ENCODE measurements around the gene STOM. TPM values are rescaled to one million over a fixed set of nuclear protein-coding genes. Genes with fewer than 3 reads are reported as not detected.
A peak's percentile ranks its signal among the peaks of the same experiment; 100 is the strongest.
"Not testable (repeated sequence)": the region's sequence is repeated elsewhere in the genome, so short reads cannot be mapped to it uniquely, and the experiment has no call there.

The STOM gene
- 100 to 1,000 TPM; 146 to 246 (median 172) TPM for total RNA-seq
- 153 TPM for polyA plus RNA-seq
- long read RNA-seq, donor 1, transcript STOM-201 (7 exons, 3,010 nt), result major isoform, 433 of 472 reads
- long read RNA-seq, donor 1, partial matches to known transcripts, result 30 of 472 reads
- long read RNA-seq, donor 1, other reads (novel, unspliced or antisense), result 9 of 472 reads
- long read RNA-seq, donor 2, transcript STOM-201 (7 exons, 3,010 nt), result major isoform, 102 of 114 reads
- long read RNA-seq, donor 2, partial matches to known transcripts, result 2 of 114 reads
- long read RNA-seq, donor 2, other reads (novel, unspliced or antisense), result 10 of 114 reads
- long read RNA-seq, donor 3, transcript STOM-201 (7 exons, 3,010 nt), result major isoform, 902 of 1,020 reads
- long read RNA-seq, donor 3, partial matches to known transcripts, result 53 of 1,020 reads
- long read RNA-seq, donor 3, other reads (novel, unspliced or antisense), result 65 of 1,020 reads
- long read RNA-seq, donor 4, transcript STOM-201 (7 exons, 3,010 nt), result major isoform, 150 of 167 reads
- long read RNA-seq, donor 4, partial matches to known transcripts, result 2 of 167 reads
- long read RNA-seq, donor 4, other reads (novel, unspliced or antisense), result 15 of 167 reads

- peak; percentile 93 to 97 (median 96) for DNase-seq
- peaks cover 3% of the 10 kb centered on the region for H3K4me1 ChIP-seq (ENCODE audit: control insufficient read depth, insufficient read depth, low read length)
These were observed at the start of gene STOM for GRCh38 chr9:121369595-121370265. STOM (minus strand) TSS chr9:121370250; CDS start chr9:121370187, 63 bp downstream.

GRCh38 chr9:121411993-121412392 lies 41.9 kb upstream of the STOM start:
- intact Hi-C loops (cut with DNase I), result no loop called here
- Histone ChIP-seq H3K4me1 (ENCODE audit: control insufficient read depth, insufficient read depth, low read length) (no peaks in the 10 kb centered on the region), H3K9me3 (ENCODE audit: control insufficient read depth, low read length) (no peaks in the 10 kb centered on the region), H3K4me3 (ENCODE audit: low read length) (no peak overlapping the region), H3K27me3 (ENCODE audit: control insufficient read depth, insufficient read depth) (no peaks in the 10 kb centered on the region), H3K27ac (ENCODE audit: low read length) (no peak overlapping the region)
- WGBS, result 72% methylated on average over 3 of the region's 3 CpGs
- DNase-seq (no peak), ATAC-seq (no peak)

More at GRCh38 chr9:121369595-121370265, at the start of gene STOM:
- Histone ChIP-seq H3K9me3 (ENCODE audit: control insufficient read depth, low read length) (no peaks in the 10 kb centered on the region), H3K4me3 (ENCODE audit: low read length) (peak within 1 kb of the TSS; percentile 65), H3K27me3 (ENCODE audit: control insufficient read depth, insufficient read depth) (no peaks in the 10 kb centered on the region), H3K27ac (ENCODE audit: low read length) (peak within 1 kb of the TSS; percentile 86)
- under 1% methylated on average over 52 of the region's 52 CpGs for WGBS
- intact Hi-C loops (cut with DNase I), result loop anchor here in 3 of 4 donors (2.0 to 5.0 kb wide), 3 partner anchors 42 to 92 kb away; no protein-coding TSS in a partner anchor
- peak; percentile 84 to 85 for ATAC-seq

GRCh38 chr9:121405899-121406298 lies 35.8 kb upstream of the STOM start:
- no peaks in the 10 kb centered on the region for H3K9me3 ChIP-seq (ENCODE audit: control insufficient read depth, low read length)
- H3K27ac ChIP-seq (ENCODE audit: low read length), result no peak overlapping the region
- H3K4me3 ChIP-seq (ENCODE audit: low read length), result no peak overlapping the region
- no peaks in the 10 kb centered on the region for H3K4me1 ChIP-seq (ENCODE audit: control insufficient read depth, insufficient read depth, low read length)
- no peak for ATAC-seq
- no peak for DNase-seq
- intact Hi-C loops (cut with DNase I), result no loop called here
- no peaks in the 10 kb centered on the region for H3K27me3 ChIP-seq (ENCODE audit: control insufficient read depth, insufficient read depth)
- WGBS, result 93% methylated on average over 1 of the region's 1 CpG

- Histone ChIP-seq H3K27me3 (ENCODE audit: control insufficient read depth, insufficient read depth) (no peaks in the 10 kb centered on the region), H3K4me3 (ENCODE audit: low read length) (no peak overlapping the region), H3K27ac (ENCODE audit: low read length) (no peak overlapping the region), H3K9me3 (ENCODE audit: control insufficient read depth, low read length) (no peaks in the 10 kb centered on the region), H3K4me1 (ENCODE audit: control insufficient read depth, insufficient read depth, low read length) (no peaks in the 10 kb centered on the region)
- DNase-seq (no peak), ATAC-seq (no peak)
- 74% methylated on average over 2 of the region's 2 CpGs for WGBS
- intact Hi-C loops (cut with DNase I), result no loop called here
These were observed 34.9 kb upstream of the STOM start for GRCh38 chr9:121404906-121405305.

DNA sequence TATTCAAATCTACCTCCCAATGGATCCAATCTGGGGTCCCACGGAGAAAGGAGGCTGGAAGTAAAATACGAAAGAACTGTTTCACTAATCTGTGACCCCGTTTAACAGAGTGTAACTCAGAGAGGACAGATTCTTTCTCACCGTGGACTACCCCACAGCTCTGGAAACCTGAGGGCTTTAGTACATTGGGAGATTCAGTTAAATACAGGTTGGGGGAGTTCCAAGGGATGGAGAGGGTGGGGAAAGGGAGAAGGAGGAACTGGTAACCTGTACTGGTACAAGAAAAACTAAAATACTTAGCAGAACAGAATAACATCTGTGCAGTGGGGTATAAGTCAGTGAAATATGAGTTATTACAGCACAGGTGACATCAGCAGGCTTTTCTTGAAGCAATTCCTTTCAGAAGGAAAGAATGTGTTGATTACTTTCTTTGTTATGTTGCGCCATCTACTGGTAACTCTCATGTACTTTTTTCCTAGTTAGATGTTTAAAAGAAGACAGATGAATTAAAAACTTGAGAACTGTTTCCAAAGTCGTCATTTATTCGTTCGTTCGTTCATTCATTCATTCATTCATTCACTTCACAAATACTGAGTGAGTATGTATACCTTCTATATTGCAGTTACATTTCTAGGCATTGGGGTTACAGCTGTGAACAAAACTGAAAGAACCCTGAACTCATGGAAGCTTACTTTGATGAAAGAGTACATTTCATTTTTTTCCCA lies 30.0 kb upstream of the STOM start:
- no peaks in the 10 kb centered on the region for H3K4me1 ChIP-seq (ENCODE audit: control insufficient read depth, insufficient read depth, low read length)
- no peak overlapping the region for H3K27ac ChIP-seq (ENCODE audit: low read length)
- no peak overlapping the region for H3K4me3 ChIP-seq (ENCODE audit: low read length)
- intact Hi-C loops (cut with DNase I), result loop anchor here (2.0 to 10.0 kb wide), 5 partner anchors 78 to 188 kb away; no protein-coding TSS in a partner anchor
- H3K27me3 ChIP-seq (ENCODE audit: control insufficient read depth, insufficient read depth), result no peaks in the 10 kb centered on the region
- WGBS, result 23% methylated on average over 9 of the region's 9 CpGs
- no peaks in the 10 kb centered on the region for H3K9me3 ChIP-seq (ENCODE audit: control insufficient read depth, low read length)
- DNase-seq, result no peak
- ATAC-seq, result peak; percentile 33 to 54

DNA sequence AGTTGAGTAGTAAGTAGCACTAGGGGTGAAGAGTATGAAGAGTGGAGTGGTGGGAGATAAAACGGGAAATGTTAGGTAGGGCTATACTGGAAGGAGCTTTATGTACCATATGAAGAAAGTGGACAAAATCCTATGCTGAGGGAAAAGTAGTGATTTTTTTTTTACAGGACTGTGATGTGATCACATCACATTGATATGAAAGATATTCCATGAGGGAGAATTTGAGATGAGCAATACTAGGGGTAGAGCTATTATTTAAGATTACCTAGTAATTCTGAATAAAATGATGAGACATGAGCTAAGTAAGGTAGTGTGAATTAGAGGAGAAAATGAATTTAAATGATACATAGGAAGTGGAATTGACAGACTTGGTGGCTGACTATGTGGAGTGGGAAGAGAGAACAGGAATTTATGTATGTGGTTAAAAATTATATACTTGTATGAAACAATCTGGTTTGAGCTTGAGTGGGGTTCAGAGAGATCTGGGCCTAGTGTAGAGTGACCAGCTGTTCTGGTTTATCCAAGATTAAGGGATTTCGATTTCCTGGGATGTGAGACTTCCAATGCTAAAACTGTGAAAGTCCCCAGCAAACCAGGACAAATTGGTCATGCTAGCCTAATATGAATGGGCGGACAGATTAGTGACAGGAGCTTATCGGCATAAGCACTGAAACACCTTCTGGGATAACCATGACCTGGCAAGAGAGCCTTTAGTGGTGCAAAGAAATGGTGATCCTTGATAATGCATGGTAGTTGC lies 29.3 kb upstream of the STOM start:
- intact Hi-C loops (cut with DNase I), result loop anchor here (2.0 to 10.0 kb wide), 5 partner anchors 77 to 187 kb away; no protein-coding TSS in a partner anchor
- H3K27me3 ChIP-seq (ENCODE audit: control insufficient read depth, insufficient read depth), result no peaks in the 10 kb centered on the region
- no peaks in the 10 kb centered on the region for H3K9me3 ChIP-seq (ENCODE audit: control insufficient read depth, low read length)
- 85% methylated on average over 4 of the region's 4 CpGs for WGBS
- H3K4me1 ChIP-seq (ENCODE audit: control insufficient read depth, insufficient read depth, low read length), result no peaks in the 10 kb centered on the region
- no peak overlapping the region for H3K27ac ChIP-seq (ENCODE audit: low read length)
- no peak for DNase-seq
- ATAC-seq, result no peak
- H3K4me3 ChIP-seq (ENCODE audit: low read length), result no peak overlapping the region

DNA sequence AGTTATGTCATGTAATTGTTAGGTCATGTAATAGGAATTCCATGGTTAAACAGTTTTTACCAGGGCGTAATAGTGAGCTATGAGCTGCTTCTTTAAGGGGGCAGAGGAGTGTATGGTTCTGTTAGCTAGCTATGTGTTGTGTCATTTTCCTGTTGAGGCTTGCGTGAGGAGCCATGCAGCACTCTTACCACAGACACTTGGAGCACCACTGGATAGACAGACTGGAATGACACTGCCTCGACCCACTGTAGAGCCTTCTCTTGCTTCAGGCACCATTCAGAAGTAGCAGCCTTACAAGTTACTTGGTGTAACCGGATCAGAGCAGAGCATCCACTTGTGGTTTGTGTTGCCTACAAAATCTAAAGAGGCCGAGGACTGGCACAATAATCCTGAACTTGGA lies 28.3 kb upstream of the STOM start:
- DNase-seq (no peak), ATAC-seq (no peak)
- Histone ChIP-seq H3K27ac (ENCODE audit: low read length) (no peak overlapping the region), H3K4me1 (ENCODE audit: control insufficient read depth, insufficient read depth, low read length) (no peaks in the 10 kb centered on the region), H3K27me3 (ENCODE audit: control insufficient read depth, insufficient read depth) (no peaks in the 10 kb centered on the region), H3K9me3 (ENCODE audit: control insufficient read depth, low read length) (no peaks in the 10 kb centered on the region), H3K4me3 (ENCODE audit: low read length) (no peak overlapping the region)
- intact Hi-C loops (cut with DNase I), result loop anchor here (2.0 to 10.0 kb wide), 5 partner anchors 76 to 186 kb away; no protein-coding TSS in a partner anchor
- 85% methylated on average over 5 of the region's 5 CpGs for WGBS

DNA sequence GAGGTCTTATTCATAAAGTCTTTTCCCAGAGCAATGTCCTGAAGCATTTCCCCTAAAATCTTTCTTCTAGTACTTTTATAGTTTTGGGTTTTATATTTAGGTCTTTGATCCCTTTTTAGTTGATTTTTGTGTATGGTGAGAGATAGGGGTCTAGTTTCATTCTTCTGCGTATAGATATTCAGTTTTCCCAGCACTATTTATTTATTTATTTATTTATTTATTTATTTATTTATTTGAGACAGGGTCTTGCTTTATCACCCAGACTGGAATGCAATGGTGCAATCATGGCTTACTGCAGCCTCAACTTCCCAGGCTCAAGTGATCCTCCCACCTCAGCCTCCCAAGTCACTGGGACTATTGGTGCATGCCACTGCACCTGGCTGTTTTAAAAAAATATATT lies 27.2 kb upstream of the STOM start:
- not testable (repeated sequence) for DNase-seq; H3K9me3 ChIP-seq (ENCODE audit: control insufficient read depth, low read length); H3K27ac ChIP-seq (ENCODE audit: low read length); ATAC-seq; H3K4me3 ChIP-seq (ENCODE audit: low read length); H3K4me1 ChIP-seq (ENCODE audit: control insufficient read depth, insufficient read depth, low read length); H3K27me3 ChIP-seq (ENCODE audit: control insufficient read depth, insufficient read depth)
- 98% methylated on average over 1 of the region's 1 CpG for WGBS
- intact Hi-C loops (cut with DNase I), result loop anchor here in 3 of 4 donors (5.0 to 10.0 kb wide), 4 partner anchors 75 to 185 kb away; no protein-coding TSS in a partner anchor

DNA sequence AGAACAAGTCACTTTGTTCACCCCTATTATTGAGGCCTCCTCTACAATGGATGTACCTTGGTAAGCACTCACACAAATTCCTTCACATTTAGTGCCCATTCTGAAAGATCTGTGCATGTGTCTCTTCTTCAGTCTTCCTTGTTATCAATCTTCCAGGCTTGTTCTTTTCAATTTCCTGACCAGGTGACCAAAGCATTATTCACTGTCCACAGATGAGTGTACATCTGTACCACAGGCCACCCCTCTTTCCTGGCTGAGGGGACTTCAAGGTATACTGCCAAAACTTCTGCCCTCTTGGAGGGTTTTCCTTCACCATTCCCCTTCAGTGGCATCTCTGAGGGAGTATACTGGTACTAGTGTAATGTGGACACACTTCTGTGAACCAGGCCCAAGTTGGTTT lies 25.5 kb upstream of the STOM start:
- no peaks in the 10 kb centered on the region for H3K9me3 ChIP-seq (ENCODE audit: control insufficient read depth, low read length)
- H3K4me3 ChIP-seq (ENCODE audit: low read length), result no peak overlapping the region
- no peaks in the 10 kb centered on the region for H3K27me3 ChIP-seq (ENCODE audit: control insufficient read depth, insufficient read depth)
- ATAC-seq (no peak), DNase-seq (no peak)
- intact Hi-C loops (cut with DNase I), result loop anchor here in 3 of 4 donors (5.0 to 10.0 kb wide), 4 partner anchors 73 to 183 kb away; no protein-coding TSS in a partner anchor
- no peak overlapping the region for H3K27ac ChIP-seq (ENCODE audit: low read length)
- no peaks in the 10 kb centered on the region for H3K4me1 ChIP-seq (ENCODE audit: control insufficient read depth, insufficient read depth, low read length)

DNA sequence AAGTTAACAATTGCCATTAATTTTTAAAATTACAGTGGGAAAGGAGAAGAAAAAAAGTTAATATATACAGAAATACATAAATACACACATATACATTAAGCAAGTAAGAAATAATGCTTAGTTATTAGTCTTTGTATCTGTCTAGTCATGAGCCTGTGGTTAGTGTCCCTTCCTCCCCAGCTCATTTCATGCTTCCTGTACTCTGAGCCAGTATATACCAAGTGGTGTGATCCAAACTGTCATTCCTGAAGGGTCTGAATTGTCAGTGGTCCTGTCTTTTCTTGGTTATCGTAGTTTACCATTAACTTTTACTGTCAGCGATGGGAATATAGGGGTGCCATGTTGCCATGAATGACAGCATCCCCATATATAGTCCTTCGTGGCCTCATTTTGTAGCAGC lies 24.2 kb upstream of the STOM start:
- DNase-seq (no peak), ATAC-seq (no peak)
- intact Hi-C loops (cut with DNase I), result loop anchor here in 2 of 4 donors (10.0 kb wide), 2 partner anchors 79 to 179 kb away; no protein-coding TSS in a partner anchor
- Histone ChIP-seq H3K4me3 (ENCODE audit: low read length) (no peak overlapping the region), H3K27me3 (ENCODE audit: control insufficient read depth, insufficient read depth) (no peaks in the 10 kb centered on the region), H3K27ac (ENCODE audit: low read length) (no peak overlapping the region), H3K9me3 (ENCODE audit: control insufficient read depth, low read length) (no peaks in the 10 kb centered on the region), H3K4me1 (ENCODE audit: control insufficient read depth, insufficient read depth, low read length) (no peaks in the 10 kb centered on the region)
- 96% methylated on average over 3 of the region's 3 CpGs for WGBS
